ENCODE measurements around the gene KCND2. TPM values are rescaled to one million over a fixed set of nuclear protein-coding genes. Genes with fewer than 3 reads are reported as not detected.

Gene KCND2
- total RNA-seq, 1 donor from 2014 or later: 0.30 TPM

DNA sequence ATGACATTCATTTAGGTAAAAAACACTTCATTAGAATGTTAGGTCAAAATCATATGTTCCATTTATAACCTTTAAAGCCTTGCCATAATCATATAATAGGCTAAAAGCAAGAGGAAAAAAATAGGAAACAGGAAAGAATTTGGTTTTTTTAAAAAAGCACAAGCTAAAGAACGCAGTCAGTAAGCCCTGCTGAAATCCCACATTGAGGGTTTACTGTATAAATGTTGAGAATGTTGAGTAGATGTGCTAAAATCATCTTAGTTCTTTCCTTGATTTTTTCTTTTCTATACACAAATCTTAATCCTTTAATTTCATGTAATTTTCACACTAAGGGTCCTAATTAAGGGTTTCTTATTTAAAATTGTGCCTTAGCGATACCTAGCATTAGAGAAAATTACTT lies 452.0 kb downstream of the KCND2 start:
- Mint-ChIP-seq H3K27me3 (ENCODE audit: low read depth) (peaks cover 1% of the 10 kb centered on the region), H3K36me3 (ENCODE audit: low read depth) (no peaks in the 10 kb centered on the region), H3K27ac (ENCODE audit: unreplicated experiment) (no peak overlapping the region), H3K9me3 (ENCODE audit: low read depth) (no peaks in the 10 kb centered on the region), H3K4me3 (ENCODE audit: unreplicated experiment) (peak overlapping the region; percentile 54), H3K4me1 (ENCODE audit: low read depth) (peaks cover 21% of the 10 kb centered on the region)
- DNase-seq (ENCODE audit: low spot score): no peak
- TF ChIP-seq, protein P1, sequence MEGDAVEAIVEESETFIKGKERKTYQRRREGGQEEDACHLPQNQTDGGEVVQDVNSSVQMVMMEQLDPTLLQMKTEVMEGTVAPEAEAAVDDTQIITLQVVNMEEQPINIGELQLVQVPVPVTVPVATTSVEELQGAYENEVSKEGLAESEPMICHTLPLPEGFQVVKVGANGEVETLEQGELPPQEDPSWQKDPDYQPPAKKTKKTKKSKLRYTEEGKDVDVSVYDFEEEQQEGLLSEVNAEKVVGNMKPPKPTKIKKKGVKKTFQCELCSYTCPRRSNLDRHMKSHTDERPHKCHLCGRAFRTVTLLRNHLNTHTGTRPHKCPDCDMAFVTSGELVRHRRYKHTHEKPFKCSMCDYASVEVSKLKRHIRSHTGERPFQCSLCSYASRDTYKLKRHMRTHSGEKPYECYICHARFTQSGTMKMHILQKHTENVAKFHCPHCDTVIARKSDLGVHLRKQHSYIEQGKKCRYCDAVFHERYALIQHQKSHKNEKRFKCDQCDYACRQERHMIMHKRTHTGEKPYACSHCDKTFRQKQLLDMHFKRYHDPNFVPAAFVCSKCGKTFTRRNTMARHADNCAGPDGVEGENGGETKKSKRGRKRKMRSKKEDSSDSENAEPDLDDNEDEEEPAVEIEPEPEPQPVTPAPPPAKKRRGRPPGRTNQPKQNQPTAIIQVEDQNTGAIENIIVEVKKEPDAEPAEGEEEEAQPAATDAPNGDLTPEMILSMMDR (IDR thresholded peaks at IDR 0.05): no peak

DNA sequence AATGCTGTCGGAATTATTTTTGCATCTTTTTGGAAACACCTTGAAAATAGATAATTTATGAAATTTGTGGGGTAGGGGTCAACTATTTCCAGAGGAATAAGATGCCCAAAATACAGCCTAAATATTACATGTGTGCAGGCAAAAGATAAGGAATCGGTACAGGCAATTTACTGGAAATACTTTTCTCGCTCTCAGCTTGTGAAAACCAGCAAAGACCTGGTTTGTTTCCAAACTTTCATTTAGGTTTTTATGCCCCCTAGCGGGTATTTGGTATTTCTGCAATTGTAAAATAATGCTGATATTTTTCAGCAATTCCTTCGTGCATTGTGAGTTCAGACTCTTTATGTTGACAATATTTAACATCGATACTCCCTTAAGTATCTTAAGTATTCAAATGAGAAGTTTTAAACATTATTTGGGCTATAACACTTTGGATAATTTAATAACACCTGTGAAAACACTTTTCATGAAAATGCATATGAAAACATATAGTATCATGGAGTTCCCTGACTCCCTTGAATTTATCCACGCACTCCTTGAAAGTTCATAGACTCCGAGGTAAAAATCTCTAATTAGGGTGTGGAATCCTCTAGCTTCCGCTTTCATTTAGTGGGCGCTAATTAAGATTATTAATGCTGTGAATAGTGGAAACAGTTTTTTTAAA lies 452.5 kb downstream of the KCND2 start:
- no peaks in the 10 kb centered on the region for H3K36me3 Mint-ChIP-seq (ENCODE audit: low read depth)

DNA sequence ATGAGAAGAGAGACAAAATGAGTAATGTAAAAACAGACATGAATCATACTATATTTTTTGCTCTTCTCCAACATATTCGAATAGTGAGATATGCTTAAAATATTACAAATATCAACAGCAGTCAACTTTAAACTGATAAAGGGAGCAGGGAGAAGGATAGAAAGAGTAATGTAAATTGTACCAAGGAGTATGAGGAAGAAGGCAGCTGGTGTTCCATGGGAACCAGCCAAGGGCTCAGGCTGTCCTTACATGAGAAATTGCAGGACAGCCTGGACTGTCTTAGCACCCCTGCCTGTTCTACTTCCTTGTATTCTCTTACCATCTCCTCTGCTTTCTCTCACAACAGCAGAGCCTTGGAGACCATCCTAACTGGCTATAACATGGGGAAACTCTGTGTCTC lies 456.3 kb downstream of the KCND2 start:
- Mint-ChIP-seq H3K36me3 (ENCODE audit: low read depth) (no peaks in the 10 kb centered on the region), H3K27ac (ENCODE audit: unreplicated experiment) (no peak overlapping the region), H3K27me3 (ENCODE audit: low read depth) (peaks cover 1% of the 10 kb centered on the region), H3K4me1 (ENCODE audit: low read depth) (peaks cover 20% of the 10 kb centered on the region), H3K9me3 (ENCODE audit: low read depth) (no peaks in the 10 kb centered on the region), H3K4me3 (ENCODE audit: unreplicated experiment) (no peak overlapping the region)
- TF ChIP-seq, protein P1 (IDR thresholded peaks at IDR 0.05): no peak
- no peak for DNase-seq (ENCODE audit: low spot score)

More for the DNA sequence above, 452.5 kb downstream of the KCND2 start:
- DNase-seq (ENCODE audit: low spot score): no peak
- Mint-ChIP-seq H3K27ac (ENCODE audit: unreplicated experiment) (no peak overlapping the region), H3K9me3 (ENCODE audit: low read depth) (no peaks in the 10 kb centered on the region), H3K4me3 (ENCODE audit: unreplicated experiment) (peak overlapping the region; percentile 54), H3K27me3 (ENCODE audit: low read depth) (peaks cover 1% of the 10 kb centered on the region), H3K4me1 (ENCODE audit: low read depth) (peaks cover 21% of the 10 kb centered on the region)
- TF ChIP-seq, protein P1 (IDR thresholded peaks at IDR 0.05): peak; percentile 92

DNA sequence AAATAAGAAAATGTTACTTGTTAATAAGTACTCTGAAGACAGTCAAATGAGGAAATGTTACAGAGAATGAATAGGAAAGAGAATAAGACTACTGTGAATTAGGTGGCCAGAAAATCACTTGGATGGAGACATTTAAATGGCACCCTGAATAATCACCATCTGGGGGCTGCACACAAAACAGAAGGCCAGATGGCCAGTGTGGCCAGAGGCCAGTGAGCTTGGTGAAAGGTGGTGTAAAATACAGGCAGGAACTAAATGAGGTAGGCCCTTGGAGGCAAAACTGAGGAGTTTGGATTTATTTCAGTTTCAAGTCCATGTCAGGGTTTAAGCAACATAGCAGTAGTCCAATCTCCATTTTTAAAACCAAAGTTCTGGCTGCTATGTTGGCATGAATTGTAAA lies 458.3 kb downstream of the KCND2 start:
- peaks cover 1% of the 10 kb centered on the region for H3K27me3 Mint-ChIP-seq (ENCODE audit: low read depth)
- H3K9me3 Mint-ChIP-seq (ENCODE audit: low read depth): no peaks in the 10 kb centered on the region
- H3K4me3 Mint-ChIP-seq (ENCODE audit: unreplicated experiment): no peak overlapping the region
- peaks cover 12% of the 10 kb centered on the region for H3K4me1 Mint-ChIP-seq (ENCODE audit: low read depth)
- no peaks in the 10 kb centered on the region for H3K36me3 Mint-ChIP-seq (ENCODE audit: low read depth)
- no peak overlapping the region for H3K27ac Mint-ChIP-seq (ENCODE audit: unreplicated experiment)
- no peak for DNase-seq (ENCODE audit: low spot score)
- TF ChIP-seq, protein P1 (IDR thresholded peaks at IDR 0.05): no peak

DNA sequence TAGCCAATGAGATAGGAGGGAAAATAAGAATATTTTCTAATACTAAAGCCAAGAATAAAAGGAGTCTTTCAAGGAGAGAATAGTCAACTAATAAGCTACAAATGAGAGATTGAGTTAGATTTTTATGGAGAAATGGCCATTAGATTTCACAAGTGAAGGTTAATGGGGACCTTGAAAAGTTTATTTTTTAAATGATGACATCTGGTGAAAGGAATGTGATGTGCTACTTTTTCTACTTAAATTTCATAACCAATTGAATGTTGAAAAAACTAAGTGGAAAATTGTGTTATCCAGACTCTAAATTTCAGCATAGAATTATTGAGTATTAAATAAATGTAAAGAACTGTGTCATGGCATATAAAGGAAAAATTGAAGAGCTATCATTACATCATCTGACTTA lies 459.3 kb downstream of the KCND2 start:
- H3K27me3 Mint-ChIP-seq (ENCODE audit: low read depth): no peaks in the 10 kb centered on the region
- TF ChIP-seq, protein P1 (IDR thresholded peaks at IDR 0.05): peak; percentile 21
- no peak overlapping the region for H3K4me3 Mint-ChIP-seq (ENCODE audit: unreplicated experiment)
- H3K27ac Mint-ChIP-seq (ENCODE audit: unreplicated experiment): no peak overlapping the region
- no peaks in the 10 kb centered on the region for H3K36me3 Mint-ChIP-seq (ENCODE audit: low read depth)
- H3K9me3 Mint-ChIP-seq (ENCODE audit: low read depth): no peaks in the 10 kb centered on the region
- peaks cover 12% of the 10 kb centered on the region for H3K4me1 Mint-ChIP-seq (ENCODE audit: low read depth)
- no peak for DNase-seq (ENCODE audit: low spot score)

Data from chondrocyte (in vitro differentiated cells).